Left lung (tissue), 10 donors: Measurements from ENCODE around the gene ST7L. TPM values are rescaled to one million over a fixed set of nuclear protein-coding genes. Genes with fewer than 3 reads are reported as not detected.

Experiments
- ATAC-seq: fragments of 200-7000 bp; cut with Tn5 transposase; one replicate; pipeline ENCODE4 v1.9.1; 2020; ENCODE audit warnings: moderate library complexity
- DNase-seq, 4 donors: peaks; one replicate each; pipeline ENCODE4 v3.0.0-alpha.2; 2013 to 2020
- H3K27ac ChIP-seq, 2 donors: fragments of 200-600 bp; sonication (generic) in 1 of 2; one replicate each; pipeline versions ENCODE4 v1.5.0 to v1.8.0; 2020 to 2021
- H3K27me3 ChIP-seq, 2 donors: fragments of 200-600 bp; sonication (generic) in 1 of 2; one replicate each; pipeline versions ENCODE4 v1.5.0 to v1.8.0; 2020 to 2021
- H3K36me3 ChIP-seq, 2 donors: fragments of 200-600 bp; sonication (generic) in 1 of 2; one replicate each; pipeline versions ENCODE4 v1.5.0 to v1.8.0; 2020 to 2021
- H3K4me1 ChIP-seq, 2 donors: fragments of 200-600 bp; one replicate each; pipeline ENCODE4 v1.8.0; 2021
- H3K4me3 ChIP-seq, 2 donors: fragments of 200-600 bp; sonication (generic) in 1 of 2; one replicate each; pipeline versions ENCODE4 v1.5.0 to v1.8.0; 2020 to 2021; ENCODE audit warnings: mild to moderate bottlenecking in 1 of 2
- H3K9me3 ChIP-seq, 2 donors: fragments of 200-600 bp; sonication (generic) in 1 of 2; one replicate each; pipeline versions ENCODE4 v1.5.0 to v1.8.0; 2020 to 2021
- intact Hi-C, 2 donors: fragments of 100-400 bp; cut with DNase I; formaldehyde crosslinking; loops; one replicate each; pipeline versions ENCODE4 v1.11.2 to v1.14.2; 2022
- polyA plus RNA-seq, 6 donors: library from polyadenylated mRNA; unstranded; fragments of 120-200 nt; gene quantifications; one replicate each; pipeline ENCODE4 v1.2.1, GENCODE V29; 2013; ENCODE audit not compliant: insufficient read length in 6 of 6
- total RNA-seq, 2 donors: library from RNA; stranded (reverse); fragmentation: NEBNext Ultra II Directional; extraction: Animal tissue kit (Norgen Biotek cat#: 25700); gene quantifications; one replicate each; pipeline ENCODE4 v1.2.1, GENCODE V29; 2021
- TF ChIP-seq, protein P1 (sequence below), 2 donors: fragments of 200-600 bp; sonication (generic) in 1 of 2; IDR thresholded peaks; one replicate each; pipeline versions ENCODE4 v1.5.0 to v1.8.0; 2021; ENCODE audit warnings: antibody characterized with exemption in 2 of 2
- donor health status: DM: no; HTN: yes; CAD: no.
- donor health status: DM: no; HTN: no; CAD: no.

The ST7L gene
- total and polyA plus RNA-seq, 8 donors: 15.9 to 35.2 (median 26.8) TPM

DNA sequence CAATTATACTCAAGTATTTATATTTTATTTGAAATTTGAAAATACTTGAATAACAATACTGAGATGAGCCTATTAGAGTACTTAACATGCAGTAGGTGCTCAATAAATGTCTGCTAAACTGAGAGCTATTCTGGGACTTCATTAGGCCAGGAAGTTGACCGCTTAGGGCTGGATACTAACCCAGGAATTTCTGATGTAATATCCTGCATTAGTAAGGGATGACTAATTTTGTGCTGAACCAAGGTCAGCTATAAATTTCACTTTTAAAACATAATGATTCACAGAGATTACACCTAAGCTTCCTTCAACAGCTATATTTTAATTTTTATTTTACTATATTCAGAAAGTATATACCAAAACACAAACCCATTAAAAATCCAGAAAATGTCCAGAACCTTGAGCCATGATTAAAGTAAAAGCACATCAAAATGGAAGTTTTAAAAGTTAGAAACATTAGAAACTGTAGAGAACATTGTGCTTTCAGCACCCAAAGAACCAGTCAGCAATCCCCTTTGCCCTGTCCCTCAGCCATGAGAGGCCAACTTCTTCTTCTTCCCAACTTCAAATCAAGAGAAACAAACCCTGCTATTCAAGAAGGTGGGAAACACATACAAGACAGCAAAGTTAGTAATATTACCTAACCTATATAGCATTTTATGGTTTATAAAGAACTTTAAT lies 74.8 kb downstream of the ST7L start:
- no peaks in the 10 kb centered on the region for H3K27me3 ChIP-seq
- H3K9me3 ChIP-seq: no peaks in the 10 kb centered on the region
- ATAC-seq: peak; percentile 82
- H3K4me1 ChIP-seq: peaks cover 0 to 4% of the 10 kb centered on the region in 2 donors
- H3K27ac ChIP-seq: peak overlapping the region; percentile 30 to 72
- peaks cover 0 to 36% of the 10 kb centered on the region in 2 donors for H3K36me3 ChIP-seq
- TF ChIP-seq, protein P1, sequence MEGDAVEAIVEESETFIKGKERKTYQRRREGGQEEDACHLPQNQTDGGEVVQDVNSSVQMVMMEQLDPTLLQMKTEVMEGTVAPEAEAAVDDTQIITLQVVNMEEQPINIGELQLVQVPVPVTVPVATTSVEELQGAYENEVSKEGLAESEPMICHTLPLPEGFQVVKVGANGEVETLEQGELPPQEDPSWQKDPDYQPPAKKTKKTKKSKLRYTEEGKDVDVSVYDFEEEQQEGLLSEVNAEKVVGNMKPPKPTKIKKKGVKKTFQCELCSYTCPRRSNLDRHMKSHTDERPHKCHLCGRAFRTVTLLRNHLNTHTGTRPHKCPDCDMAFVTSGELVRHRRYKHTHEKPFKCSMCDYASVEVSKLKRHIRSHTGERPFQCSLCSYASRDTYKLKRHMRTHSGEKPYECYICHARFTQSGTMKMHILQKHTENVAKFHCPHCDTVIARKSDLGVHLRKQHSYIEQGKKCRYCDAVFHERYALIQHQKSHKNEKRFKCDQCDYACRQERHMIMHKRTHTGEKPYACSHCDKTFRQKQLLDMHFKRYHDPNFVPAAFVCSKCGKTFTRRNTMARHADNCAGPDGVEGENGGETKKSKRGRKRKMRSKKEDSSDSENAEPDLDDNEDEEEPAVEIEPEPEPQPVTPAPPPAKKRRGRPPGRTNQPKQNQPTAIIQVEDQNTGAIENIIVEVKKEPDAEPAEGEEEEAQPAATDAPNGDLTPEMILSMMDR (IDR thresholded peaks at IDR 0.05): no peak
- intact Hi-C loops: no loop called here
- no peak overlapping the region for H3K4me3 ChIP-seq
- no peak for DNase-seq

GRCh38 chr1:112542206-112542973 lies 76.6 kb downstream of the ST7L start:
- Histone ChIP-seq H3K4me1 (peaks cover 0 to 8% of the 10 kb centered on the region in 2 donors), H3K4me3 (no peak overlapping the region), H3K9me3 (no peaks in the 10 kb centered on the region), H3K27me3 (no peaks in the 10 kb centered on the region), H3K27ac (no peak overlapping the region), H3K36me3 (peaks cover 0 to 22% of the 10 kb centered on the region in 2 donors)
- intact Hi-C loops: no loop called here
- ATAC-seq: no peak
- no peak for DNase-seq
- TF ChIP-seq, protein P1 (IDR thresholded peaks at IDR 0.05): no peak

DNA sequence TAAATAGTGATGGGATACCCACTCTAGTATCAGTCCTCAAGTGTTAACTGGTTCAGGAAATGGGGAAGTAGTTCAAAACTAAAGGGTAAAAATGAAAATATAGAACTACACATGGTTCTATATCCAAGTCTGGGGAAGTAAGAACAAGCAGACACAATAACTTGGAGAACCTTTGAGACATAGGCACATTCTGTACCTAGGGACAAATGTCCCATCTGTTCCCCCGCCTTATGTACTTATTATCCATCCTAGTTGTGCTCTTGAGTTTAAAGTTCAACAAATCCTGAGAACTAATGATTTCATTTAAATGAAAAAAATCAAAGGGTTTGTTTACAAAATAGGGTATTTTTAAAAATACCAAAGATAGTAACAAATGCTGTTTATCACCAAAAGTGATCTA lies 77.6 kb downstream of the ST7L start:
- Histone ChIP-seq H3K27me3 (no peaks in the 10 kb centered on the region), H3K9me3 (no peaks in the 10 kb centered on the region), H3K4me3 (no peak overlapping the region), H3K36me3 (peaks cover 0 to 21% of the 10 kb centered on the region in 2 donors), H3K4me1 (peaks cover 0 to 11% of the 10 kb centered on the region in 2 donors), H3K27ac (no peak overlapping the region)
- intact Hi-C loops: no loop called here
- TF ChIP-seq, protein P1 (IDR thresholded peaks at IDR 0.05): no peak
- ATAC-seq (no peak), DNase-seq (no peak)

DNA sequence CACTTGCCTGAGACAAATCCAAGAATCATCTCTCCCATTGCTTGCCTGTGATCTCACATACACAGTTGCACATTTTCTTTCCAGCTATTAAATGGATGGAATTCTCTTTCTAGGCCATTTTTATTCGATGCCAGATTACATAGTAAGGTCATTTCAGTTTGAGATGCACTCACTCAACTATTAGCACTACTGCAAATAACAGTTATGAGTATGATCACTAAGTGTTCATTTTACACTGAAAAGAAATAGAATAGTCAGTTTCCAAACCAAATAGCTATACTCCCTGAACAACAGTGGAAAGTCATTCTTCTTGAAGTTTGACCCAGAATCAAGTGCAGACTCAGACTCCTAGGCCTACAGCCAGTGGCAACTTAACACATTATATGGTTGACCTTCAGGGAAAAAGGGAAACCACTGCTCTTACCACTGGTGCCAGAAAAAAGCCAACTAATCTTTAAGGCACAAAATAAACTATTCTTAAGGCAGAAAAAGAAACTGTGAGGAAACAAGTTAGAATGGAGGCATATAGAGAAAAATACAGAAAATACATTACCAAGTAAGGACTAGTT lies 78.6 kb downstream of the ST7L start:
- DNase-seq: no peak
- no peaks in the 10 kb centered on the region for H3K27me3 ChIP-seq
- peak; percentile 43 for ATAC-seq
- no peak overlapping the region for H3K4me3 ChIP-seq
- intact Hi-C loops: no loop called here
- no peak overlapping the region for H3K27ac ChIP-seq
- H3K9me3 ChIP-seq: no peaks in the 10 kb centered on the region
- H3K4me1 ChIP-seq: peaks cover 0 to 11% of the 10 kb centered on the region in 2 donors
- TF ChIP-seq, protein P1 (IDR thresholded peaks at IDR 0.05): no peak
- peaks cover 0 to 21% of the 10 kb centered on the region in 2 donors for H3K36me3 ChIP-seq

- Histone ChIP-seq H3K4me3 (no peak overlapping the region), H3K27ac (no peak overlapping the region), H3K4me1 (peaks cover 0 to 6% of the 10 kb centered on the region in 2 donors), H3K36me3 (peaks cover 0 to 21% of the 10 kb centered on the region in 2 donors), H3K27me3 (no peaks in the 10 kb centered on the region), H3K9me3 (no peaks in the 10 kb centered on the region)
- no peak for DNase-seq
- TF ChIP-seq, protein P1 (IDR thresholded peaks at IDR 0.05): no peak
- no peak for ATAC-seq
- intact Hi-C loops: no loop called here
Measured at GRCh38 chr1:112538883-112539282, 80.1 kb downstream of the ST7L start.
